HG02970 (cell line): Measurements from ENCODE around the gene BMP7.

Experiments used
- ATAC-seq: cut with Tn5 transposase; IDR thresholded peaks from one replicate; pipeline ENCODE4 v1.9.1; 2021; ENCODE audit warnings: mild to moderate bottlenecking, moderate library complexity, moderate number of reproducible peaks; ENCODE audit not compliant: unreplicated experiment, low FRiP score

The BMP7 gene

GRCh38 chr20:57179265-57179664, 87.2 kb downstream of the BMP7 start:
- no peak for ATAC-seq

- no peak for ATAC-seq
Measured at GRCh38 chr20:57178582-57179111, 87.8 kb downstream of the BMP7 start.

- ATAC-seq = no peak
Measured at GRCh38 chr20:57177636-57178280, 88.7 kb downstream of the BMP7 start.

GRCh38 chr20:57176842-57177241, 89.6 kb downstream of the BMP7 start:
- ATAC-seq = no peak

- no peak for ATAC-seq
Measured at GRCh38 chr20:57175397-57176010, 90.9 kb downstream of the BMP7 start.

- ATAC-seq = no peak
Measured at GRCh38 chr20:57174737-57175136, 91.7 kb downstream of the BMP7 start.

GRCh38 chr20:57173986-57174385, 92.5 kb downstream of the BMP7 start:
- ATAC-seq = no peak

- ATAC-seq = no peak
Measured at GRCh38 chr20:57173041-57173440, 93.4 kb downstream of the BMP7 start.

GRCh38 chr20:57170343-57170742, 96.1 kb downstream of the BMP7 start:
- no peak for ATAC-seq

- no peak for ATAC-seq
Measured at GRCh38 chr20:57169162-57169561, 97.3 kb downstream of the BMP7 start.

- ATAC-seq = no peak
Measured at GRCh38 chr20:57167971-57168701, 98.3 kb downstream of the BMP7 start.

GRCh38 chr20:57167292-57167655, 99.2 kb downstream of the BMP7 start:
- ATAC-seq = no peak

GRCh38 chr20:57166568-57167291, 99.7 kb downstream of the BMP7 start:
- no peak for ATAC-seq

- no peak for ATAC-seq
Measured at GRCh38 chr20:57165427-57166004, 100.9 kb downstream of the BMP7 start.

GRCh38 chr20:57164872-57165271, 101.6 kb downstream of the BMP7 start:
- ATAC-seq = no peak

- ATAC-seq = no peak
Measured at GRCh38 chr20:57163041-57163440, 103.4 kb downstream of the BMP7 start.

GRCh38 chr20:57162362-57162652, 104.1 kb downstream of the BMP7 start:
- no peak for ATAC-seq

GRCh38 chr20:57161478-57162361, 104.7 kb downstream of the BMP7 start:
- no peak for ATAC-seq

- ATAC-seq = no peak
Measured at GRCh38 chr20:57160985-57161384, 105.5 kb downstream of the BMP7 start.
